ENCODE data around the gene TSPAN13.

Gene TSPAN13

DNA sequence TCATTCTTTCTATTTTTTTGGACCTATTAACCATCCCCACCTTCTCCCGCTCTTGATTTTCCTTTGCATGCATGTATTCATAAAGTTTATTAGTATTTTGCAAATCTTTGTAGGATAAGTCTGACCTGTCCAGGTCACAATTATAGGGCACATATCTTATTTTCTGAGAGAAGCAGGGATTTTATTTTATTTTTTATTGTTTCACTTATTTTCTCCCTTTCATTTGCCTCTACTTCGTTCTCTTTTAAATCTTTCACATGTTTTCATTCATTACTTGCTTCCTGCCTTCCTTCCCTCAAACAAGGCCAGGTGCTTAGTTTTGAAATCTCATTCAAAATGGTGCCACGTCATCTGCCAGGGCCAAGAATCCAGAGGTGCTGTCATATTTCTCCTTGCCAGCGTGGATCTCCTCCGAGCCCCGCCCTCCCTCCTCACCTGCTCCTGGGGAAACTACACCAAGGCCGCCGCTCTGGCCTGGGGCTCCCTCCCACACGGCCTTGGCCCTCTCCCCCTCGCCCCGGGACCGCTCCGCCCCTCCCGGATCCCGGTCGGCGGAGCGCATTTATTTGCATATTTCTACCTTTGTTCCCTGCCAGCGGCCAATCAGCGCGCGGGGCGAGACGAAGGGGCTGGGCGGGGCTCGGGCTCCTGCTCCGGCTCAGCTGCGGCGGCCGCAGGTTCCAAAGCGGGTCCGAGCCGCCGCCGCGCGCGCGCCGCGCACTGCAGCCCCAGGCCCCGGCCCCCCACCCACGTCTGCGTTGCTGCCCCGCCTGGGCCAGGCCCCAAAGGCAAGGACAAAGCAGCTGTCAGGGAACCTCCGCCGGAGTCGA, at the start of gene TSPAN13:
Gene TSPAN13 (plus strand): TSS at position 654 of the 830 bp plus-strand sequence. CDS start 213 bp downstream, outside the sequence.
- Histone ChIP-seq H3F3A (ENCODE audit: insufficient read depth, low read length) (no peaks in the 10 kb centered on the region), H3K36me3 (replicated peaks; ENCODE audit: insufficient read depth, low read length) (no peaks in the 10 kb centered on the region), H3K27ac (ENCODE audit: low read length) (no peak within 1 kb of the TSS), H2AFZ (ENCODE audit: low read length) (peak within 1 kb of the TSS; percentile 94), H3K27me3 (replicated peaks; ENCODE audit: insufficient read depth, low read length) (no peaks in the 10 kb centered on the region), H3K4me3 (ENCODE audit: low read length) (peak within 1 kb of the TSS; percentile 71), H3K79me2 (ENCODE audit: low read length) (no peaks in the 10 kb centered on the region), H3K4me1 (ENCODE audit: low read length) (no peaks in the 10 kb centered on the region), H3K4me2 (ENCODE audit: low read depth, low read length) (peak within 1 kb of the TSS; percentile 85), H3K9me2 (replicated peaks; ENCODE audit: insufficient read depth, low read length) (no peaks in the 10 kb centered on the region), H3K9ac (ENCODE audit: low read length) (peak within 1 kb of the TSS; percentile 37; the same call in 1 of the 2 replicates), H4K20me1 (ENCODE audit: insufficient read depth, low read length) (no peaks in the 10 kb centered on the region), H3K9me3 (replicated peaks; ENCODE audit: insufficient read depth, low read length) (no peaks in the 10 kb centered on the region)
- DNase-seq = peak; percentile 89
- TF ChIP-seq, protein P1, sequence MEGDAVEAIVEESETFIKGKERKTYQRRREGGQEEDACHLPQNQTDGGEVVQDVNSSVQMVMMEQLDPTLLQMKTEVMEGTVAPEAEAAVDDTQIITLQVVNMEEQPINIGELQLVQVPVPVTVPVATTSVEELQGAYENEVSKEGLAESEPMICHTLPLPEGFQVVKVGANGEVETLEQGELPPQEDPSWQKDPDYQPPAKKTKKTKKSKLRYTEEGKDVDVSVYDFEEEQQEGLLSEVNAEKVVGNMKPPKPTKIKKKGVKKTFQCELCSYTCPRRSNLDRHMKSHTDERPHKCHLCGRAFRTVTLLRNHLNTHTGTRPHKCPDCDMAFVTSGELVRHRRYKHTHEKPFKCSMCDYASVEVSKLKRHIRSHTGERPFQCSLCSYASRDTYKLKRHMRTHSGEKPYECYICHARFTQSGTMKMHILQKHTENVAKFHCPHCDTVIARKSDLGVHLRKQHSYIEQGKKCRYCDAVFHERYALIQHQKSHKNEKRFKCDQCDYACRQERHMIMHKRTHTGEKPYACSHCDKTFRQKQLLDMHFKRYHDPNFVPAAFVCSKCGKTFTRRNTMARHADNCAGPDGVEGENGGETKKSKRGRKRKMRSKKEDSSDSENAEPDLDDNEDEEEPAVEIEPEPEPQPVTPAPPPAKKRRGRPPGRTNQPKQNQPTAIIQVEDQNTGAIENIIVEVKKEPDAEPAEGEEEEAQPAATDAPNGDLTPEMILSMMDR (IDR thresholded peaks at IDR 0.05; ENCODE audit: low read length) = no peak
- no peak for TF ChIP-seq EZH2 (optimal IDR thresholded peaks at IDR 0.05; ENCODE audit: low read depth, low read length)
- no peak for TF ChIP-seq EZH2phosphoT487 (IDR thresholded peaks at IDR 0.05; ENCODE audit: low read length)

DNA sequence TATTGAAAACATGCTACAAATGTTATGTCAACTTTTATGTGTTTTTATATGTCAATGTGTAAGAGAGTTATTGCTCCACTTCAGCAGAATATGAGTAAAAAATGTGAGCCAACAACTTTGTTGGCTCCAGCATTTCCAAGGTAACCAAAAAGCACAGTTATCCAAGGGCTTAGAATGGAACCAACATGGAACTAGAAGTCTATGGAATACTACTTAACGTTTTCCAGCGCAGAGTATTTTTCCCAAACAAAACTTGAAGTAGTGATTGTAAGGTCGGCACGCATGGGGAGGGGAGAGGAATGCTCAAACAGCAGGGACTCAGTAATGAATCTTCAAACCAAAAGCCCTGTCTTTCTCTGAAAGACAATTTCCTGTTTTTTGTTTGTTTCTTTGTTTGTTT, 45.0 kb upstream of the TSPAN13 start:
- Histone ChIP-seq H3F3A (ENCODE audit: insufficient read depth, low read length) (no peaks in the 10 kb centered on the region), H2AFZ (ENCODE audit: low read length) (no peak overlapping the region), H3K27ac (ENCODE audit: low read length) (no peak overlapping the region), H3K4me3 (ENCODE audit: low read length) (no peak overlapping the region), H3K27me3 (replicated peaks; ENCODE audit: insufficient read depth, low read length) (no peaks in the 10 kb centered on the region), H3K36me3 (replicated peaks; ENCODE audit: insufficient read depth, low read length) (peaks cover 3% of the 10 kb centered on the region), H3K4me2 (ENCODE audit: low read depth, low read length) (no peak overlapping the region), H3K4me1 (ENCODE audit: low read length) (no peaks in the 10 kb centered on the region), H3K9me2 (replicated peaks; ENCODE audit: insufficient read depth, low read length) (no peaks in the 10 kb centered on the region), H3K9ac (ENCODE audit: low read length) (no peak overlapping the region), H3K79me2 (ENCODE audit: low read length) (no peaks in the 10 kb centered on the region), H4K20me1 (ENCODE audit: insufficient read depth, low read length) (no peaks in the 10 kb centered on the region), H3K9me3 (replicated peaks; ENCODE audit: insufficient read depth, low read length) (no peaks in the 10 kb centered on the region)
- TF ChIP-seq EZH2phosphoT487 (IDR thresholded peaks at IDR 0.05; ENCODE audit: low read length) (no peak), EZH2 (optimal IDR thresholded peaks at IDR 0.05; ENCODE audit: low read depth, low read length) (no peak)
- TF ChIP-seq, protein P1 (IDR thresholded peaks at IDR 0.05; ENCODE audit: low read length) = no peak
- DNase-seq = no peak

GRCh38 chr7:16708980-16709379, 44.6 kb upstream of the TSPAN13 start:
- H3K79me2 ChIP-seq (ENCODE audit: low read length) = no peaks in the 10 kb centered on the region
- peaks cover 3% of the 10 kb centered on the region for H3K36me3 ChIP-seq (replicated peaks; ENCODE audit: insufficient read depth, low read length)
- no peak overlapping the region for H3K9ac ChIP-seq (ENCODE audit: low read length)
- DNase-seq = no peak
- H3K27ac ChIP-seq (ENCODE audit: low read length) = no peak overlapping the region
- no peaks in the 10 kb centered on the region for H3K9me3 ChIP-seq (replicated peaks; ENCODE audit: insufficient read depth, low read length)
- H3K9me2 ChIP-seq (replicated peaks; ENCODE audit: insufficient read depth, low read length) = no peaks in the 10 kb centered on the region
- H4K20me1 ChIP-seq (ENCODE audit: insufficient read depth, low read length) = no peaks in the 10 kb centered on the region
- TF ChIP-seq, protein P1 (IDR thresholded peaks at IDR 0.05; ENCODE audit: low read length) = no peak
- TF ChIP-seq EZH2 (optimal IDR thresholded peaks at IDR 0.05; ENCODE audit: low read depth, low read length) = no peak
- H3F3A ChIP-seq (ENCODE audit: insufficient read depth, low read length) = no peaks in the 10 kb centered on the region
- H2AFZ ChIP-seq (ENCODE audit: low read length) = no peak overlapping the region
- no peaks in the 10 kb centered on the region for H3K4me1 ChIP-seq (ENCODE audit: low read length)
- H3K27me3 ChIP-seq (replicated peaks; ENCODE audit: insufficient read depth, low read length) = no peaks in the 10 kb centered on the region
- H3K4me3 ChIP-seq (ENCODE audit: low read length) = no peak overlapping the region
- H3K4me2 ChIP-seq (ENCODE audit: low read depth, low read length) = no peak overlapping the region

All from MM.1S (cell line).